GM04504 (cell line): ENCODE measurements around the gene UGT8.
A peak's percentile ranks its signal among the peaks of the same experiment; 100 is the strongest.
"Not testable (repeated sequence)": the region's sequence is repeated elsewhere in the genome, so short reads cannot be mapped to it uniquely, and the experiment has no call there.

Experiments
- DNase-seq: peaks from one replicate; pipeline ENCODE4 v3.0.0-alpha.2; 2012; ENCODE audit warnings: low read depth

UGT8 gene

GRCh38 chr4:114606245-114606644 lies 7.6 kb downstream of the UGT8 start:
- DNase-seq: no peak

DNA sequence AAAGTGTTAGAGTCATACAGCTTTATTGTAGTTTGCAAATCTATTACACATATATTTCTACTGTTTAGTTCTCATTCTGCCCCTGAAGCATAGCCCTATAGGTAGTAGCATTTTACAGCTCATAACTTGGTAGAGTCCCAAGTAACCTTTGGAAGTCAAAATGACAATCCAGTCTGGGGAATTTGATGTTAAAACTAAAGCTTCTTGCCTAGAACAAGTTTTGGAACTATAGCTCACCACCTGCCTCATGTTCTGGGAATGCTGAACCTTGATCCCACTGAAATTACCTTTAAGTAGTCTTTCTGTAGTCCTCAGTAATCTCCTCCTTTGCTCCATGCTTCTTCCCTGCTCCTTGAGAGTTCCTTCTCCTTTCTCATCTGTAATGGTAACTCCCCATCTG lies 8.4 kb downstream of the UGT8 start:
- no peak for DNase-seq

DNA sequence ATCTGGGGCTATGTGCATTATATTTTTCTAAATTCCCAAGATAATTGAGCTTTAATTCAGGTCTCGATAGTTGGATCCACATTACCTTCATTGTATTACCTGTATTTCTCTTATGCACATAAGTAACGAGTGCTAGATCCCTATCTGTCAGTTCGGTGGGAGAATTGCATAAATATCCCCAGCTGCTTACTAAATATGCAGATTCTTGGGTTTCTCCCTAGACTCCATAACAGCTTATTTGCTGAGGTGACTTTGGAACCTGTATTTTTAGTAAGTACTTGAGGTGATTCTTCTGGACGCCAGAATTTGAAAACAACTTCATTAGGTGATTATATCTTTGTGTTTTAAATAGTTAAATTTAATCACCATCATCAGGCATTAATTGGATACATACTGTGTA lies 15.0 kb downstream of the UGT8 start:
- no peak for DNase-seq

DNA sequence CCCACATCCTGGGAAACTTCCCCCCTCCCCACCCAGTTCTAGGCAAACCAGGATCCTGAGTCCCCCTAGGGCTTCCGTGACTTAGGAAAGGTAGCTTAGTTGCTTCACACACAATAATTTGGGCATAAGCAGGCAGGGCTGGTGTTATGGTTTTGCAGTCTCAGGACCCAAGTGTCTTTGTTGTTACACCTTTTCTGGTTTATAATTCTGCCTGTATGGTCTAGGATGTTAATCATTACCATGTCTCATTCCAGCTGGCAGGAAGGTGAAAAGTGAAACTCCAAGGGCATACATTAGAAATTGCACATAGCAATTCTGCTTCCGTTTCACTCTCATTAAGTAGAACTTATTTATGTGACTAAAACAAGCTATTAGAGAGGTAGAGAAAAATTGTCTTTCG lies 16.8 kb downstream of the UGT8 start:
- DNase-seq: no peak

DNA sequence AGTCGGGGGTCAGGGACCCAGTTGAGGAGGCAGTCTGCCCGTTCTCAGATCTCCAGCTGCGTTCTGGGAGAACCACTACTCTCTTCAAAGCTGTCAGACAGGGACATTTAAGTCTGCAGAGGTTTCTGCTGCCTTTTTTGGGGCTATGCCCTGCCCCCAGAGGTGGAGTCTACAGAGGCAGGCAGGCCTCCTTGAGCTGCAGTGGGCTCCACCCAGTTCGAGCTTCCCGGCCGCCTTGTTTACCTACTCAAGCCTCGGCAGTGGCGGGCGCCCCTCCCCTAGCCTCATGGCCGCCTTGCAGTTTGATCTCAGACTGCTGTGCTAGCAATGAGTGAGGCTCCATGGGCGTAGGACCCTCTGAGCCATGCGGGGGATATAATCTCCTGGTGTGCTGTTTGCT lies 17.4 kb downstream of the UGT8 start:
- not testable (repeated sequence) for DNase-seq

DNA sequence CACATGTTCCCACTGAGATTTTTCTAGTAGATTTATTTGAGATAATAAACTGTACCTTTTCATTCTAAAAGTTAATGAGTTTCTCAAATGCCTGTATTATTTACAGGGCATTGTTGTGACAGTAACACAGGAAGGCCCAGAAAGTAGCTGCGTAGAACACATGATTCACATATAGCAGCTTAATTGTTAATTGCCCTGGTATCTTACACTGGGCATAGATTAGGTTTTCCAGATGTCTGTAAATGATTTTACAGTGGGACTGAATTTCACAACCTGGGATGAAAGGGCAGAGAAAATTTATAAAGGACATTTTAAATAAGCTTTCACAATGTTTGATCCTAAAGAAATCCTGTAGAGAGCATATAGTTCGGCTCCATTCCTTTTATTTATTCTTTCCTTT lies 27.6 kb downstream of the UGT8 start:
- no peak for DNase-seq

GRCh38 chr4:114636192-114636935 lies 37.8 kb downstream of the UGT8 start:
- no peak for DNase-seq

DNA sequence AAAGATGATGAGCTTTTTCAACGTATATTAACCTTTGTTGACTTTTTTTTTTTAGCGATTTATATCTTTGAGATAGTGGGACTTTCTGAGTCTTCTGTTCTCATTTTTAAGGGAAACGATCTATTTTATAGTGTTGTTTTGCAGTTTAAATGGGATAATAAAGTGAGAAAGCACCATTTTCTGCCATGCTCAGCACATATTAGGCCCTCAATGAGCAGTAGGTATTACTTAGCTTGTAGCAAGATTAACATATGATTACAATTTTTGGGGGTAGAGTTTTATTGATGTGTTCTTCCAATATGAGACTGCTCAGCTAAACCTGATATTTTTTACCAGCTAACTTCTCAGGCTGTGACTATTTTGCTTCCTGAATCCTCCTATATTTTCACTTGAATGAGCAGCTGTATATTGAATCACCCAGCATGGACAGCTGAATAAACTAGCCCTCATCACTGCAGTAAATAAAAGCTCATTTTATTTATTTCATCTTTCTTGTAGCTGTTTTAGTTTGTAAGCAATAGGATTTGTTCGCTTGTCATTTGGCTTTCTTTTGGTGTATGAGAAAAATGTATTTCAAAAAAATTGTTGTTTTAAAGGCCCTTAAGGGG lies 43.7 kb downstream of the UGT8 start:
- DNase-seq: no peak

DNA sequence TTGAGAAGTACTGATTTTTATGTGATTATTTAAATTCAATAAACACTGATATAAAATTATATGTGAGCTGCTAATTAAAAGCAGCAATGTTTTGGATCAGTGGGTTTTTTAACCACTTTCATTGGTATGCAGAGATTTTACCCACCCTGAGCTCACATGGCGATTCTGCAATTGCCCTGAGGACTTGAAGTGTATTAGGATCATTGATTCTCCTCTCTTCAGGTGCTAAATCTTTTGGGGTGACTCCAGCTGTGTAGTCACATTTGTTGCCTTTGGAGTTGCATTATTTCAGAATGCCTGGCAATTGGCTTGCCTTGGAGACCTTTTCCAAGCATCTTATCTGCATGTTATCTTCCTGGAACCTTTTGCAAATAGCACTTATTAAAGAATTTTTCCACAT lies 51.3 kb downstream of the UGT8 start:
- no peak for DNase-seq

GRCh38 chr4:114653675-114654074 lies 55.1 kb downstream of the UGT8 start:
- DNase-seq: no peak

GRCh38 chr4:114654592-114654991 lies 56.0 kb downstream of the UGT8 start:
- DNase-seq: no peak

DNA sequence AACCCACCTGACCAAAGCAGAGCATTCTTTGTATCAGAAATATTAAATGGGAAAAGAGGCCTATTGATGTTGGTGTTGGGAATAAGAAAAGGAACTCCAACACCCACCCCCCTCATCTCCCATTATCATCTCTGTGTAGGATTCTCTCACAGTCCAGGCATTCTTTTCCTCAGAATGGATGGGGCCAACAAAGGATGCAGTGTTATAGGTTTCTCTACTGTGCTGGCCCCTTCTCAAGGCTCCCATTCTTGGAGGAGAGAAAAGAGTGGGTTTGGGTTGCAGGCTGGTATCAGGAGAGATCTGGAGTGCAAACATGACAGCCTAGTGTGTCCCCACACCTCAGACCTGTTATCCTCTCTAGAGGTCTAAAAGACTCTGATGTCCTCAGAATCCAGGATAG lies 59.6 kb downstream of the UGT8 start:
- DNase-seq: no peak

DNA sequence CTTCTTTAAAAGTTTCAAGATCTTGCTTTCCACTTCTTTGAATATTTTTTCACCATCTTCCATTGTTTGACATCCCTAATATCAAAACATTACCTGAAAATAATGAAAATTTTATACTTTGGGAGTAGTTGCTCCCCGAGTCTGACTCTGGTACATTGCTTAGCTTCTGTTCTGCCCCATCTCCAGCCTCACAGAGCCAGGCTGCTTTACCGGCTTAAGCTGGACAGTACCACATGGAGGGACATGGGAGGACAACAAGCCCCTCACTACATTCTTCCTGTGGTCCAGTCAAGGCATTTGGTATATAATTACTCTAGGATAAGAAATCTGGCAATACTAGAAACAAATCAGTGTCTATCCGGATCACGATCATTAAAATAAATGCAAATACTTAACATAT lies 60.2 kb downstream of the UGT8 start:
- DNase-seq: no peak

DNA sequence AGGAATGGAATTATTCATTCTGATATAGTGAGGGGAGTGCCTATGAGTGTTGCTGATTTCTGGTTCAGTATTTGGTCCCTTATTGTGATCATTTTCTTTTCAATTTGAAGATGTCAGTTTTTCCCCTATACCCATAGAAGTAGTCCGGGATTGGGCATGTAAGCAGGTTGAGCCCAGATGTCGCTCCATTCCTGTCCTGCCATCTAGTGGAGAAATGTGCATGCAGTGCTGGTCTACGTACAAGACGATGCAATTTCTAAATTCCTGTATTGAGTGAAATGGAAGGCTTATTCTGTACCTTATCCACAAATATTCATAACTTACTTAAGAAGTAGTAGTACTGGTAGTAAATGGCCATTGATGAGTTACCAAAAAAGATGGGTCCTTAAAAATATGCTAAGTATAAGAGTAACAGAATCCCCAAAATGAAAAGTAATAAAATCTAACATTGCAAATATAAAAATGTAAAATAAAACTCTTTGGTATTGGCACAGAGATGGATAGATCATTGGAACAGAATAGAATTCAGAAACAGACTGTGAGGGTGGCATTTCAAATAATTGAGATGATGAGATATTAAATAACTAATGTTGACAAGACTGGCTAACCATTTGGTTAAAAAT lies 60.9 kb downstream of the UGT8 start:
- DNase-seq: peak; percentile 28

GRCh38 chr4:114663083-114663482 lies 64.5 kb downstream of the UGT8 start:
- DNase-seq: no peak

- no peak for DNase-seq
These were observed 70.0 kb downstream of the UGT8 start for GRCh38 chr4:114668577-114668976.

GRCh38 chr4:114670733-114671132 lies 72.1 kb downstream of the UGT8 start:
- DNase-seq: not testable (repeated sequence)

DNA sequence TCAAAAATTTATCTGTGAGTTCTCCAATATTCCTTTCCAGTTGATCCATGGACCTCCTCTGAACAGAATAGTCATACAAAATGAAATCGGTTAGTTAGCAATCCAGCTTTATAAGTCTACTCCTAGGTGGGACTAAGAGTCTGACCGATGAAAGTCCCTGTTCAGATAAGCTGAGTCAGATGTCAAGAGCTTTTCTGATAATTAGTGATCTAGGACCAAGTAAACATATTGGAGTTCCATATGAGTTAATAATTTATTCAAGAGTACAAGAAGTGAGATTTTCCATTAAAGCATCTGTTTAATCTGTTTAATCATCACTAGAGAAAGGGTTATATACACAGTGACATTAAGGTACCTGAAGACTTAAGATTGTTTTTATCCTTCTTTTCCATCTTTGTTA lies 74.7 kb downstream of the UGT8 start:
- DNase-seq: no peak

DNA sequence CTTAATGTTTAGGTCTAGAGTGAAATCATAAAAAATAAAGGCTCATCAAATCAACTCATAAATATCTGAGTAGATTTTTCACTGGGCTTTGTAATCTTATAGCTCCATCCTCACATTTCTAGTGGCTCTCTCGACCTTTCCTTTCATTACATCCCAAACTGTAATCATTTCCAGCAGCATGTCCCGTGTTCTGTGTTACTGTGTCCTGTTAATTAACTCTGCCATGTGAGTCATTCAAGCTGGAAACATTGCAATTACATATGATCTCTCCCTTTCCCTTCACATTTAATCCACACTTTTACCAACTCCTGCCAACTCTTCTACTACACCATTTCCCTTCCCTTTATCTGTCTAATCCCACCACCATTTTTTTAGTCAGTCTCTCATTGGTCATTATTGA lies 75.5 kb downstream of the UGT8 start:
- DNase-seq: no peak

GRCh38 chr4:114677346-114677979 lies 78.9 kb downstream of the UGT8 start:
- DNase-seq: no peak

GRCh38 chr4:114684462-114684861 lies 85.9 kb downstream of the UGT8 start:
- DNase-seq: no peak

DNA sequence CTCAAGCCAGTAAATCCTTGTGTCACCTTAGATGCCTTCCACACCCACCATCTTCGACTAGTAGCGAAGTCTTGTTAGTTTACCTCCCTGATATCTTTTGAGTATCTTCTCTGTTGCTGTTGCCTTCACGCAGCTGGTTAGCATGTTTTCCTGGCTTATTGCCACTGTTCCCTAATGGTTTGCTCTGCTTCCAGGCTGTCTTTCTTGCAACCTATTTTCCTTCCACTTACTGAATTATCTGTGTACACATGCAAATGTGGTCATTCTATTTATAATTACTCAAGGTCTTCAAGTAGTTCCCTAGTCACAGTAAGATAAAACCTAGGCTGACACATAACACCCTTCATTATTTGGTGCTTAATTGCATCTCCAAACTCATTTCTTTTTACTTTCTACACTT lies 89.5 kb downstream of the UGT8 start:
- DNase-seq: no peak

GRCh38 chr4:114690571-114690970 lies 92.0 kb downstream of the UGT8 start:
- no peak for DNase-seq
